DMS153 (cell line): ENCODE results near the gene ZBTB47.

Experiments
- DNase-seq: peaks from one replicate; lab custom pipeline; 2025; lab: John Stamatoyannopoulos, UW

Gene ZBTB47

DNA sequence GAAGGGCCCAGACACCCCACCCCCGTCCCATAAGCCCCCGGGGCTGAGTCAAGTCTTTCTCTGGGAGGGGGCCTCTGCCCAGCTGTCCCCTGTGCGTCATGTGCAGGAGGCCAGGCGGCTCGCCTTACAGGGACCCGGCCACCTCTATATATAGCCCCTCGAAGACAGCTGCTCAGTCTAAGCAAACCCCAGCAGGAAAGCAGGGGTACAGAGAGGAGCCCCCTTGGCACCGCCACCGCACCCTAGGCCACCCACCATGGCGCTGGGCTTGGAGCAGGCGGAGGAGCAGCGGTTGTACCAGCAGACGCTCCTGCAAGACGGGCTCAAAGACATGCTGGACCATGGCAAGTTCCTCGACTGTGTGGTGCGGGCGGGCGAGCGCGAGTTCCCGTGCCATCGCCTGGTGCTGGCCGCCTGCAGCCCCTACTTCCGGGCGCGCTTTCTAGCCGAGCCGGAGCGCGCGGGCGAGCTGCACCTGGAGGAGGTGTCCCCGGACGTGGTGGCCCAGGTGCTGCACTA is 31.9 kb downstream of the ZBTB47 start, which contains the start of gene KLHL40:
TSS of gene KLHL40 (plus strand) at position 175 of the 519 bp plus-strand sequence. CDS start at position 257, 82 bp downstream.
- no peak for DNase-seq

DNA sequence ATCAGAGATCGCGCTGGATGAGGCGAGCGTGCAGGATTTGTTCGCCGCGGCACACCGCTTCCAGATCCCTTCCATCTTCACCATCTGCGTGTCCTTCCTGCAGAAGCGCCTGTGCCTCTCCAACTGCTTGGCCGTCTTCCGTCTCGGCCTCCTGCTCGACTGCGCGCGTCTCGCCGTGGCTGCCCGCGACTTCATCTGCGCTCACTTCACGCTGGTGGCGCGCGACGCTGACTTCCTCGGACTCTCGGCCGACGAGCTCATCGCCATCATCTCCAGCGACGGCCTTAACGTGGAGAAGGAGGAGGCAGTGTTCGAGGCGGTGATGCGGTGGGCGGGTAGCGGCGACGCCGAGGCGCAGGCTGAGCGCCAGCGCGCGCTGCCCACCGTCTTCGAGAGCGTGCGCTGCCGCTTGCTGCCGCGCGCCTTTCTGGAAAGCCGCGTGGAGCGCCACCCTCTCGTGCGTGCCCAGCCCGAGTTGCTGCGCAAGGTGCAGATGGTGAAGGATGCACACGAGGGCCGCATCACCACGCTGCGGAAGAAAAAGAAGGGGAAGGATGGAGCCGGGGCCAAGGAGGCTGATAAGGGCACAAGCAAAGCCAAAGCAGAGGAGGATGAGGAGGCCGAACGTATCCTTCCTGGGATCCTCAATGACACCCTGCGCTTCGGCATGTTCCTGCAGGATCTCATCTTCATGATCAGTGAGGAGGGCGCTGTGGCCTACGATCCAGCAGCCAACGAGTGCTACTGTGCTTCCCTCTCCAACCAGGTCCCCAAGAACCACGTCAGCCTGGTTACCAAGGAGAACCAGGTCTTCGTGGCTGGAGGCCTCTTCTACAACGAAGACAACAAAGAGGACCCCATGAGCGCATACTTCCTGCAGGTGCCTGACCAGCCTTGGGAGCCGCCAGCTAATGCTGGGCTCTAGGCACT is 32.7 kb downstream of the ZBTB47 start:
- no peak for DNase-seq

DNA sequence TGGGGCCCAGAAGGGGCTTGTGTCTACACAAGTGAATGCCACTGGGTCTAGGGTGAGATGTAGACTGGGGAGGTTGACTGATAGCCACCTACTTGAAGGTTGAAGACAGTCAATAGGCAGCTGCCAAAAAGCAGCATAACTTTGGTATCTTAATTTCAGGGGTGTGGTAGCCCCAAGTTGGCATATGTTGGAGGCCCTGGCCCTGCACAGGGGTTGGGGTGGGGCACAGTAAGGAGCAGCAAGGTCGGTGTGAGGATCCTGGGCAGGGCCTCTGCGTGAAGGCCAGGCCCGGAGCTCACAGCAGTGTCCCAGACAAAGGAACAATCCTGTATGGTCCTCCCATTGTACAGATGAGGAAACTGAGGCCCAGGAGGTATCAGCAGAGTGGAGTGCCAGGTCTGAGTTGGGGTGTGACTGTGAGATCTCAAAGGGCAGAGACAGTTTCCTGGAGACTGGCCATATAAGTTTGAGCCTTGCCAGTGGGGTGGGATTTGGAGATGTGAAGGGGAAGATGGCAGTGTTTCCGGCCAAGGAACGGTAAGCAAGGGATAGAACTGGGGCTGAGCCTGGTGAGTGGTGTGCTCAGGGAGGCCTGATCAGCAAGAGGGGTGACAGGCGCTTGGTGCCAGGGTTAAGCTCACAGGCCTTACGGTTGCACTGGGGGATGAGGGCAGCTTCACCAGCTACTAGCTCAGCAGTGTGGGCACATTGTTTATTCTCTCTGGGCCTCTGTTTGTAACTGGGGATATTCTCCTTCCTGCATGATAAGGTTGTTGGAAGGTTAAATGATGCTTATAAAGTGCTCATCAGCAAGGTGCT is 33.5 kb downstream of the ZBTB47 start:
- no peak for DNase-seq

DNA sequence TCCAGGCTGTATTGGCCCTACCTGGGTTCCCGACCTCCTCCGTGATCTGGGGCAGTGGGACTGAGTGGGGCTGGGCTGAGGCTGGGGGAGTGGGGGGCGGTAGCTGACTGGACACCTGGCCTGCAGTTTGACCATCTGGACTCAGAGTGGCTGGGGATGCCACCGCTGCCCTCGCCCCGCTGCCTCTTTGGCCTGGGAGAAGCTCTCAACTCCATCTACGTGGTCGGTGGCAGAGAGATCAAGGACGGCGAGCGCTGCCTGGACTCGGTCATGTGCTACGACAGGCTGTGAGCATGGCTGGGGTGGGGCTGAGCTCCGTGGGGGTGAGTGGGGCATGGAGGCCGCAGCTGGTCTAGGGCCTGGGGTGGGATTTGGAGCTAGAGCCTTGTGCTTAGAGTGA is 34.5 kb downstream of the ZBTB47 start:
- no peak for DNase-seq

- DNase-seq = no peak
Observed at GRCh38 chr3:42688487-42689420, 35.3 kb downstream of the ZBTB47 start.

DNA sequence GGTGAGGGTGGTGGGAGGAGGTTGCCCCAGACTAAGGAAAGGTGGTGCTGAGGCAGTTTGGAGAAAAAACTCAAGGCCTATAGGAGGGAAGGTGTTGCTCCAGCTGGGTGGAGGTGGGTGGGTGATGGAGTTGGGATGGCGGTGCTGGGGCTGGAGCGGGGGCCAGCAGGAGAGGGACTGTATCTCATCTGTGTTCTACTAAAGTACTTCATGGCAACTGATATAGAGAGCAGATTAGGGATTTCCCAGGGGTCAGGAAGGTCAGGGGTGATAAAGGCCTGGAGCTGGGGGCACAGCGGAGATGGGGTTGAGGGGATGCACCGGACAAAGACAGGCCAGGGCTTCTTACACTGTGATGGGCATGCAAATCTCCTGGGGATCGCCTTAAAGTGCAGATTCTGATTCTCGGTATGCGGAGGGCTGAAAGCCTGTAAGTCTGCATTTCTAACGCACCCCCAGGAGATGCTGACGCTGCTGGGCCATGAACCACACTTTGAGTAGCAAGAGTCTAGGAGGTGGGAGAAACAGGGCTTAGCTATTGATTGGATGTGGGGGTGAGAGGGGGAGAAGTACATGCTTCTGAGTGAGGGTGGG is 36.0 kb downstream of the ZBTB47 start:
- DNase-seq = no peak

DNA sequence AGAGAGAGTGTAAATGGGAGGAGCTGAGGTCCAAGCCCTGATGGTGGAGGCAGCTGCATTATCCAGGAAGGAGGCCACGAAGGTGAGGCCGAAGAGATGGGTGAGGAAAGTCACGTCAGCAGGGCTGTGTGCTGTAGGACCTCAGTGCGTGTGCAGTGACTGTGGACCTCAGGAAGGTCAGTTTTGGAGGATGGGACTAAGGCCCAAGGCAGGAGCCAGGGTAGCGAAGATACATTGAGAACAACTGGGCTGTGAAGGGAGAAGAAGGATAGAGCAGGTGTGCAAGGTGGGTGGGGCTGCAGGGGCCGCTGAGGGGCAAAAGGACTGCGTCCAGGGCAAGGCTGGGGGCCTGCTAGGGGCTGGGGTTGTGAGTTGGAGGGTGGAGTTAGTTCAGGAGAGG is 36.7 kb downstream of the ZBTB47 start:
- no peak for DNase-seq

DNA sequence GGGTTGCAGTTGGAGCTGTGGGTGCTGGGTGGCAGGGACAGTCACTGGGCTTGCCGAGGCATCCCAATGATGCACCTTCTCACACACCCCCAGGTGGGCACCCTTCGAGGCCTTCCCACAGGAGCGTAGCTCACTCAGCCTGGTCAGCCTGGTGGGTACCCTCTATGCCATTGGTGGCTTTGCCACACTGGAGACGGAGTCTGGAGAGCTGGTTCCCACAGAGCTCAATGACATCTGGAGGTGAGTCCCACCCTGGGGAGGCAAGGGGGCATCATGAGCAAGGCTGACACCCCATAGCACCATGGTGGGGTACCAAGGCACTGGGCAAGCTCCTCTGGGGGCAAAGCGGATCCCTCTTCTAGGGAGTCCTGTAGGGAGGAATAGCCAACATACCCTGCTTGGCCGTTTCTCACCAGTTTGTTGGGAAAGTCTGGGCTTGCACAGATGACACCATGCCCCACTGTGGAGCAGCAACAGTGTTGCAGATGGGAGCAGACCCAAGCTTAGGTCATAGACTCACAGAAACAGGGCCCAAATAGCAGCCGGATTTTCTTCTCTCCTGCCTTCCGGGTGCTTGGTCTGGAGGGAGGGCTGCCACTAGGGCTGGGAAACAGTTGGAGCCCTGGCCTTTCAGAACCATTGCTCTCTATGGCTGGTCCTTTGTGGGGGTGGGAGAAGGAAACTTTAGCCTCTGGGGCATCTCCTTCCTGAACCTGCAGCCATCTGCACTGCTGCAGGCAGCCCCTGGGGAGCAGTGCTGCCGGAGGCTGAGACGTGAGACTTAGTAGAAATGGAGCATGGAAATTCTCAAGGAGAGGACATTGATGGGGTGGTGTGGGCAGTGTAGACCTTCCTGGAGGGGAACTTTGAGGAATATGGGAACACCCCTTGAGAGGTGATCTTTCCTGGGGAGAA is 37.5 kb downstream of the ZBTB47 start:
- DNase-seq = no peak

DNA sequence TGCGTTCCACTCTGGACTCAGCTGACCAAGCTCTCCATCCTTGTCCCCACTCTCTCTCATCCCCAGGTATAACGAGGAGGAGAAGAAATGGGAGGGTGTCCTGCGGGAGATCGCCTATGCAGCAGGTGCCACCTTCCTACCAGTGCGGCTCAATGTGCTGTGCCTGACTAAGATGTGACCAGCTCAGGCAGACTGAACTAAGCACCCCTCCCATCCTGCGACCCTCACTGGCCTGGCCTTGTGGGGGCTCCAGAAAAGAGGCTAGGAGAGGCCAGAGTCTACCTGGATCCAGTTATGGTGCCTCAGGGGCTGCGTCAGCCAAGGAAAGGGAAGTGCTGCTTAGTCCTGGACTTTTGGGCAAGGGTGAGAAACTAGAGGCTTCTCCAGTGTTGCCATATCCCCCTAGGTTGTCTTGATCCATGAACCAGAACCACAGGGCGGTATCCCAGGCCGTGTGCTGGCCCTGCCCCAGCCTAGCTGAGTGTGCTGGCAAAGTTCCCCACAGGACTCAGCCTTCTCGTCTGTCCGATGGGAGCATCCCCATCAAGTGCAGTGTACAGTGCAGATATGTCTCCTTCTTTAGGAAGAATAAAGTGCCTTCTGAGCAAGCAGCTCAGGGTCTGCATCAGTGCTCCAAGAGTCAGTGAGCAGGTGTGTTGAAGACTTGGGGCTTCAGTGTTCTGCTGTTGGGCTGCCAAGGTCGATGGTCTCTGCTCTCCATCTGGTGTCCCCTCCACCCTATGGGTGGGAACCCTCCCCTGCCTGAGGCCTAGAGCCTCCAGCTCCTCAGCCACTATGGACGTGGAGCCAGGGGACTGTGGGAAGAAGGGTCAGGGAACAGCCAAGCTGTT is 38.5 kb downstream of the ZBTB47 start:
- DNase-seq = no peak

DNA sequence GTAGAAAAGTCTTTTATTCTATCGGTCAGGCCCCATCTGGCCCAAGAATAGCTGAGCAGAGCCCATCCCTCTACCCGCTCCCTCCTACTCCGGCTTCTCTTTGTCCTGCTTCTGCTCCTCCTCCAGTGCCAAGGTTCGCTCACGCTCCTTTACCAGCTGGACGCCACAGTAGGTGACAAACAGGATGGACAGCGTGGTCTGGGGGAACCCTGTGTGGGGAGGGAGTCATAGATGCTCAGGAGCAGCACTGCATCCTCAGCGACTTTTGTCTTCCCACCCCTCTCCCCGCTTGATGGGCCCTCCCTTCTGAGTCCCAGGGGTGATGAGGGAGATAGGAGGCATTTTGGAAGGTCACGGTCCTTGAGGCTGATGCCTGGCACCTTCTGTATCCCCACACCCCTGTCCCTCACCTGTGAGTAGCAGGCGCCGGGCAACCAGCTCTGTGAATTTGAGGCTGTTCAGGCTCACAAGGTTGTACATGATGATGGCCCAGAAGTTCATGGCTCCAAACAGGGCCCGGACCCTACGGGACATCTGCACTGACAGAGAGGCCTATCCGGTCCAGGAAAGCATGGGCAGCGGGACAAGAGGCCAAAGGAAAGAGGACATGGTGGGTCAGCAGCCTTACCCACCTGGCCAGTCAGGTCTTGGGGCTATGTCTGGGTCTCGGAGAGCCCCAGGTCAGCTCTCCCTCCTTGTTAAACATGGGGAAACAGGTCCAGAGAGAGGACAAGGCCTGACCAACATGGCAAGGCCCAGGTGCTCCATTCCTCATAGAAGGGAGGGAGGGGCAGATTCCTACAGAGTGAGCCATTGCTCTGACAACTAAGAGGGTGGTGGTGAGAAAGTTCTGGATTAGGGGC is 39.4 kb downstream of the ZBTB47 start:
- no peak for DNase-seq

DNA sequence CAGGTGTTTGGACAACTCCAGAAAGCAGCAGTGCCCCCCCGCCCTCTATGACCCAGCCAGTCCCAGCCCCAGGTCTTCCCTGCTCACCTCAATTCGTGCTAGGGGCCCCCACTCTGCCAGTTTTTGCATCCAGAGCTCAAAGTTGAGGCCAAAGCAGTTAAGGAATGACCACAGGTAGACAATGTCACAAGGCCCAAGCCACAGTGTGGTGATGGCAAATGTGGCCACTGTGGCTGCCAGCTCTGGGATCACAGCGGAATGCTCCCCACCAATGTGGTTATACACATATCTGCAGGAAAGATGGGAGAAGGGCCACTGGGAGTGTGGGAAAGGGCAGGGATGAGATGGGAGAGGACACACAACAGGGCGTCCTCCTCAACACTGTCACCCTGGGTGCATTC is 40.0 kb downstream of the ZBTB47 start:
- DNase-seq = no peak

DNA sequence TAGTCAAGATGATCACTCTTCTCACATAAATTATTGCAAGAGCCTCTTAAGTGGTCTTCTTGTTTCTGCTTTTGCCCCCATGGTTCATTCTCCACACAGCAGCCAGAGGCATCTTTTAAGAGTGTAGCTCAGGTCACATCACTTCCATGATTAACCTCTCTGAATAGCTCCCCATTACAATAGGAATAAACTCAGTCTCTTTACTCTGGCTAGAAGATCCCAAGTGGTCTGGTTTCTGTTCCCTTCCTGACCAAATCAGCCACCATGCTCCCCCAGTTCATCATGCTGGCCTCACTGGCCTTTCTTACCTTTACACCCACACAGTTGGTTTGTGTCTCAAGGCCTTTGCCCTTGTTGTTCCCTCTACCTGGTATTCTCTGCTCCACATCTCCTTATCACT is 40.9 kb downstream of the ZBTB47 start:
- no peak for DNase-seq

DNA sequence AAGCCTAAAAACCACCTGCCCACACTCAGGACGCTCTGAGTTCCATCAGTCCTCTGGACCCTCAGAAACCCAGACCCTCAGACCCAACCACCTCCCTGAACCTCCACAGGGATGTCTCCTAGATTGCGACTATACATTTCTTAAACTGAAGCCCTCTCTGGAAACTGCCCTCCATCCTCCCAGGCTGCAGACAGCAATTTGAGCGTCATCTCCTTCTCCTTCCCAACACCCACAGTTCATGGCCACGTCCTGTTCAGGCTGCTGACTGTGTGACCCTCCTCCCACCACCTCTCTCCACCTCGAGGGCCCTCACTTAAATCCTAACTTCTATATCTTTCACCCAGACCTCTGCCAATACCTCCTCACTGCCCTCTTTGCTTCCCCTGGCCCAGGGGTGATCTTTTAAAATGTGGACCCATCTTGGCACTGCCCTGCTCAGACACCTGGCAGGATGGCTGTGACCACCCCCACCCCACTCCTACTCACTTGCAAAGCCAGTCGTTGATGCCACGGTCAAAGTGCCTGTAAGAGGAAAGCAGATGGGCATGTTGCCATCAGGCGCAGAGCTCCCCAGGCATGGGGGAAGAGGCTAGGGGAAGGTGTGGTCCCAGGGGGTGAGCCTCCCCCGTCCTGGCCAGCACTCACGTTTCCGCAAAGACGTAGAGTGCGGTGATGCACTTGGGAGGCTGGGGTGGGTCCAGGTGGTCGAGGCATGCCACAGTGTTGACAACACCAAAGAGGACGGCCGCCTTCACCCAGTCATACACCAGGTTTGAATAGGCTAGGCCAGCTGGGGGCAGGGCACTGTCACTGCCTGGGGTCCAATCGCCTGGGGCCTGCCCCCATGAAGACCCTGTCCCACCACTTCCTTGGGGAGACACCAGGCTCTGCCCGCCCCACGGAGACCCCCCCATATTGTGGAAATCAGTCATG is 43.1 kb downstream of the ZBTB47 start:
- no peak for DNase-seq

GRCh38 chr3:42697289-42698051 is 44.0 kb downstream of the ZBTB47 start:
- no peak for DNase-seq

- DNase-seq = no peak
Observed at GRCh38 chr3:42698216-42698910, 44.9 kb downstream of the ZBTB47 start.

- DNase-seq = no peak
Observed at GRCh38 chr3:42698911-42699230, 45.4 kb downstream of the ZBTB47 start.
